Astrocyte (in vitro differentiated cells and primary cell): Measurements from ENCODE around the gene PSME1. TPM values are rescaled to one million over a fixed set of nuclear protein-coding genes. Genes with fewer than 3 reads are reported as not detected.

Experiments used
- DNase-seq: peaks from one replicate; pipeline ENCODE4 v3.0.0-alpha.2; 2010; ENCODE audit warnings: low read depth
- FAIRE-seq: peaks from 2 replicates; lab custom pipeline; 2011; peaks lifted over from hg19 to GRCh38; lab: Jason Lieb, UNC
- H2AFZ ChIP-seq: 2 replicates; pipeline ENCODE4 v1.6.0; 2012; ENCODE audit warnings: low read depth, low read length, inconsistent platforms
- H3K27ac ChIP-seq: 2 replicates; pipeline ENCODE4 v1.5.1; 2011; ENCODE audit warnings: low read depth, low read length, inconsistent platforms
- H3K27me3 ChIP-seq: 2 replicates; pipeline ENCODE4 v1.6.0; 2011; ENCODE audit warnings: low read length, inconsistent platforms; ENCODE audit not compliant: insufficient read depth
- H3K36me3 ChIP-seq: 2 replicates; pipeline ENCODE4 v1.5.1; 2011; ENCODE audit warnings: low read length, inconsistent platforms; ENCODE audit not compliant: insufficient read depth
- H3K4me1 ChIP-seq: 2 replicates; pipeline ENCODE4 v1.5.1; 2011; ENCODE audit warnings: low read length, inconsistent platforms; ENCODE audit not compliant: insufficient read depth
- H3K4me2 ChIP-seq: 2 replicates; pipeline ENCODE4 v1.6.0; 2012; ENCODE audit warnings: low read length, inconsistent platforms
- H3K4me3 ChIP-seq: 2 replicates; pipeline ENCODE4 v1.5.1; 2011; ENCODE audit warnings: low read depth, mild to moderate bottlenecking, low read length, inconsistent platforms; ENCODE audit not compliant: insufficient read depth
- H3K79me2 ChIP-seq: 2 replicates; pipeline ENCODE4 v1.6.0; 2012; ENCODE audit warnings: mild to moderate bottlenecking, low read length, inconsistent platforms; ENCODE audit not compliant: insufficient read depth
- H3K9ac ChIP-seq: 2 replicates; pipeline ENCODE4 v1.6.0; 2012; ENCODE audit warnings: mild to moderate bottlenecking, low read length, inconsistent platforms
- H3K9me3 ChIP-seq: 2 replicates; pipeline ENCODE4 v1.5.1; 2012; ENCODE audit warnings: low read depth, mild to moderate bottlenecking, low read length, inconsistent platforms; ENCODE audit not compliant: insufficient read depth
- H4K20me1 ChIP-seq: 2 replicates; pipeline ENCODE4 v1.6.0; 2012; ENCODE audit warnings: low read length, inconsistent platforms; ENCODE audit not compliant: insufficient read depth
- H3K27ac Mint-ChIP-seq: one replicate; pipeline ENCODE4 v1.8.0; 2021; ENCODE audit warnings: mild to moderate bottlenecking, mixed read lengths; ENCODE audit not compliant: unreplicated experiment
- H3K27me3 Mint-ChIP-seq: one replicate; pipeline ENCODE4 v1.8.0; 2021; ENCODE audit warnings: low read depth, mixed read lengths; ENCODE audit not compliant: unreplicated experiment
- H3K36me3 Mint-ChIP-seq: one replicate; pipeline ENCODE4 v1.8.0; 2021; ENCODE audit warnings: low read depth, mixed read lengths; ENCODE audit not compliant: unreplicated experiment
- H3K4me1 Mint-ChIP-seq: one replicate; pipeline ENCODE4 v1.8.0; 2021; ENCODE audit warnings: low read depth, mixed read lengths; ENCODE audit not compliant: unreplicated experiment
- H3K4me3 Mint-ChIP-seq: one replicate; pipeline ENCODE4 v1.8.0; 2021; ENCODE audit warnings: mild to moderate bottlenecking, moderate library complexity, mixed read lengths; ENCODE audit not compliant: unreplicated experiment
- H3K9me3 Mint-ChIP-seq: one replicate; pipeline ENCODE4 v1.8.0; 2021; ENCODE audit warnings: mild to moderate bottlenecking, mixed read lengths; ENCODE audit not compliant: unreplicated experiment
- CTCF ChIP-seq: IDR thresholded peaks from 2 replicates; pipeline ENCODE4 v1.5.1; 2011; ENCODE audit warnings: low read depth, mild to moderate bottlenecking, inconsistent platforms, low read length, moderate library complexity; ENCODE audit not compliant: insufficient read depth
- EZH2 ChIP-seq: IDR thresholded peaks from 2 replicates; pipeline ENCODE4 v1.6.1; 2012; ENCODE audit warnings: mild to moderate bottlenecking, low read length, inconsistent platforms; ENCODE audit not compliant: insufficient read depth
- total RNA-seq: library from RNA; stranded (reverse); gene quantifications from 2 replicates; pipeline ENCODE4 v1.2.1, GENCODE V29; 2021

The PSME1 gene
- total RNA-seq, 1 donor from 2014 or later: 122 TPM

DNA sequence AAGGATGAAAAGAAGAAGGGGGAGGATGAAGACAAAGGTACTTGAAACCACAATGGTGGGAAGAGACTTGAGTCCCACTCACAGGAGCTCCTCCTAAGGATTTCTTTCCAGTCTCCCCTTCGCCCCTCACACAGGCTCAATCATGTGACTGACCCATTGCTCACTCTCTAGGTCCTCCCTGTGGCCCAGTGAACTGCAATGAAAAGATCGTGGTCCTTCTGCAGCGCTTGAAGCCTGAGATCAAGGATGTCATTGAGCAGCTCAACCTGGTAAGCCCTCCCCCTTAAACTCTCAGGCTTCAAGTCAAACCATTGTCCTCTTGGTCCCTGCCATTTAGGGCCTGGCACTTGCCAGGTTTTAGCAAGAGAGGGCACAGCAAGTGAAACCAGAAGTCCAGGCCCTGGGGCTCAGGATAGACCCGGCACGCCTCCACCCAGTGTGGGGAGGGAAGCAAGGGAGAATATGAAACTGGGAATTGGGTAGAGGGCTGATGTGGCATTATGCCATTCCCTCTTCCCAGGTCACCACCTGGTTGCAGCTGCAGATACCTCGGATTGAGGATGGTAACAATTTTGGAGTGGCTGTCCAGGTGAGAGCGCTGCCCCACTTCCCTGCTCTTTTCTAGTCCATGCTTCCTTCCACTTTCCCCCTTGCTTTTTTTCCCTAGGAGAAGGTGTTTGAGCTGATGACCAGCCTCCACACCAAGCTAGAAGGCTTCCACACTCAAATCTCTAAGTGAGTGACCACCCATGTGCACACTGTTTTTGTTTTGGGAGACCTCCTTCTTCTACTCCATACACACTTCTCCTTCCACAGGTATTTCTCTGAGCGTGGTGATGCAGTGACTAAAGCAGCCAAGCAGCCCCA lies 1.8 kb downstream of the PSME1 start:
- Histone ChIP-seq H3K4me1 (peaks cover 15% of the 10 kb centered on the region), H3K27ac (no peak overlapping the region), H2AFZ (no peak overlapping the region), H3K9me3 (no peaks in the 10 kb centered on the region), H4K20me1 (peaks cover 16% of the 10 kb centered on the region), H3K4me2 (no peak overlapping the region), H3K4me3 (no peak overlapping the region), H3K36me3 (peaks cover 8% of the 10 kb centered on the region), H3K9ac (no peak overlapping the region), H3K79me2 (peaks cover 36% of the 10 kb centered on the region), H3K27me3 (no peaks in the 10 kb centered on the region)
- DNase-seq (no peak), FAIRE-seq (no peak)
- no peak overlapping the region for H3K27ac Mint-ChIP-seq
- peaks cover 21% of the 10 kb centered on the region for H3K36me3 Mint-ChIP-seq
- no peaks in the 10 kb centered on the region for H3K9me3 Mint-ChIP-seq
- no peak for TF ChIP-seq CTCF
- no peaks in the 10 kb centered on the region for H3K27me3 Mint-ChIP-seq
- peak overlapping the region; percentile 66 for H3K4me3 Mint-ChIP-seq
- H3K4me1 Mint-ChIP-seq: peaks cover 19% of the 10 kb centered on the region

GRCh38 chr14:24138396-24139271 lies 2.6 kb downstream of the PSME1 start:
- no peak for DNase-seq
- H3K4me3 ChIP-seq: no peak overlapping the region
- no peak overlapping the region for H3K4me2 ChIP-seq
- Mint-ChIP-seq H3K9me3 (no peaks in the 10 kb centered on the region), H3K27ac (no peak overlapping the region), H3K4me3 (peak overlapping the region; percentile 96), H3K27me3 (no peaks in the 10 kb centered on the region), H3K36me3 (peaks cover 21% of the 10 kb centered on the region), H3K4me1 (peaks cover 28% of the 10 kb centered on the region)
- peaks cover 19% of the 10 kb centered on the region for H3K4me1 ChIP-seq
- no peaks in the 10 kb centered on the region for H3K9me3 ChIP-seq
- no peak overlapping the region for H2AFZ ChIP-seq
- peaks cover 11% of the 10 kb centered on the region for H3K36me3 ChIP-seq
- no peak overlapping the region for H3K9ac ChIP-seq
- peaks cover 16% of the 10 kb centered on the region for H4K20me1 ChIP-seq
- TF ChIP-seq EZH2 (no peak), CTCF (no peak)
- no peaks in the 10 kb centered on the region for H3K27me3 ChIP-seq
- no peak overlapping the region for H3K27ac ChIP-seq
- H3K79me2 ChIP-seq: peaks cover 36% of the 10 kb centered on the region
- no peak for FAIRE-seq
